IMR-90 (cell line): ENCODE results near the gene WNT16. TPM values are rescaled to one million over a fixed set of nuclear protein-coding genes. Genes with fewer than 3 reads are reported as not detected.

ENCODE experiments used
- ATAC-seq: fragments of 200-7000 bp; cut with Tn5 transposase; 2 replicates; pipeline ENCODE4 v1.9.1; 2020; ENCODE audit warnings: low read depth, mild to moderate bottlenecking, moderate library complexity
- BruUV-seq: library from RNA; stranded (reverse); fragments of 400-500 nt; replicated peaks from 2 replicates; lab custom pipeline; 2021; lab: Mats Ljungman, UMichigan
- CTCF ChIA-PET: fragments of 300-600 bp; formaldehyde crosslinking; extraction: SDS; loops from one replicate; lab custom pipeline; 2021; ENCODE audit warnings: antibody characterized with exemption; lab: Yijun Ruan, JAX
- POLR2A ChIA-PET: fragments of 300-600 bp; sonication (Branson Sonifier 250); formaldehyde crosslinking; loops from one replicate; lab custom pipeline; 2022; ENCODE audit warnings: antibody characterized with exemption; ENCODE audit not compliant: unreplicated experiment; lab: Charles Lee
- DNase-seq: peaks from one replicate; pipeline ENCODE4 v3.0.0; 2013
- H2AFZ ChIP-seq: replicated peaks from 2 replicates; pipeline ENCODE3; 2013; ENCODE audit warnings: low read length, mild to moderate bottlenecking; ENCODE audit not compliant: poor library complexity
- H2AK5ac ChIP-seq: 2 replicates; pipeline ENCODE4 v1.6.1; 2013; ENCODE audit warnings: low read depth, low read length, inconsistent platforms
- H2AK9ac ChIP-seq: replicated peaks from 2 replicates; pipeline ENCODE3; 2013; ENCODE audit warnings: mild to moderate bottlenecking, low read depth, low read length, moderate library complexity; ENCODE audit not compliant: poor library complexity
- H2BK120ac ChIP-seq: 2 replicates; pipeline ENCODE4 v1.6.1; 2013; ENCODE audit warnings: low read depth, low read length, inconsistent platforms
- H2BK15ac ChIP-seq: 3 replicates; pipeline ENCODE4 v1.6.1; 2013; ENCODE audit warnings: low read depth, low read length, inconsistent platforms
- H2BK20ac ChIP-seq: 2 replicates; pipeline ENCODE4 v1.6.1; 2013; ENCODE audit warnings: low read depth, mild to moderate bottlenecking, inconsistent platforms, low read length, moderate library complexity
- H2BK5ac ChIP-seq: 2 replicates; pipeline ENCODE4 v1.6.1; 2013; ENCODE audit warnings: mild to moderate bottlenecking, low read depth, low read length, inconsistent platforms; ENCODE audit not compliant: poor library complexity, severe bottlenecking
- H3K14ac ChIP-seq: replicated peaks from 2 replicates; pipeline ENCODE4 v1.6.1; 2013; ENCODE audit warnings: low read depth, low read length, inconsistent platforms
- H3K18ac ChIP-seq: 2 replicates; pipeline ENCODE4 v1.6.1; 2013; ENCODE audit warnings: low read depth, low read length, control low read depth
- H3K23ac ChIP-seq: 2 replicates; pipeline ENCODE4 v1.6.1; 2013; ENCODE audit warnings: low read depth, low read length, inconsistent platforms
- H3K27ac ChIP-seq: 2 replicates; pipeline ENCODE4 v1.5.1; 2013; ENCODE audit warnings: mild to moderate bottlenecking, control low read depth, low read length; ENCODE audit not compliant: insufficient read depth
- H3K27me3 ChIP-seq: 2 replicates; pipeline ENCODE4 v1.6.1; 2013; ENCODE audit warnings: low read length; ENCODE audit not compliant: control insufficient read depth, insufficient read depth
- H3K36me3 ChIP-seq: 2 replicates; pipeline ENCODE4 v1.6.1; 2013; ENCODE audit warnings: low read length, mixed read lengths; ENCODE audit not compliant: control insufficient read depth, insufficient read depth
- H3K4ac ChIP-seq: 2 replicates; pipeline ENCODE4 v1.6.1; 2013; ENCODE audit warnings: low read depth, low read length, inconsistent platforms
- H3K4me1 ChIP-seq: 2 replicates; pipeline ENCODE4 v1.6.1; 2013; ENCODE audit warnings: low read length, mixed read lengths; ENCODE audit not compliant: control insufficient read depth, insufficient read depth
- H3K4me2 ChIP-seq: 2 replicates; pipeline ENCODE4 v1.6.1; 2013; ENCODE audit warnings: low read depth, mild to moderate bottlenecking, control low read depth, low read length, moderate library complexity
- H3K4me3 ChIP-seq: 2 replicates; pipeline ENCODE4 v1.5.1; 2013; ENCODE audit warnings: low read depth, mild to moderate bottlenecking, control low read depth, low read length, moderate library complexity; ENCODE audit not compliant: insufficient read depth
- H3K56ac ChIP-seq: 2 replicates; pipeline ENCODE4 v1.6.1; 2013; ENCODE audit warnings: low read length, inconsistent platforms; ENCODE audit not compliant: insufficient read depth; ENCODE audit errors: extremely low read depth
- H3K79me1 ChIP-seq, 2 experiments: 2 replicates each; pipeline ENCODE4 v1.6.1; 2013; ENCODE audit warnings: low read length in 2 of 2, inconsistent platforms in 1 of 2, low read depth in 1 of 2
- H3K9ac ChIP-seq: 2 replicates; pipeline ENCODE4 v1.6.1; 2013; ENCODE audit warnings: low read depth, low read length, control low read depth
- H3K9me1 ChIP-seq: 2 replicates; pipeline ENCODE4 v1.6.1; 2013; ENCODE audit warnings: low read length, inconsistent platforms; ENCODE audit not compliant: insufficient read depth
- H3K9me3 ChIP-seq: 2 replicates; pipeline ENCODE4 v1.6.1; 2013; ENCODE audit warnings: low read length; ENCODE audit not compliant: control insufficient read depth, insufficient read depth
- H4K20me1 ChIP-seq: 2 replicates; pipeline ENCODE4 v1.6.1; 2013; ENCODE audit warnings: low read length, inconsistent platforms; ENCODE audit not compliant: insufficient read depth
- H4K5ac ChIP-seq: 2 replicates; pipeline ENCODE4 v1.6.1; 2013; ENCODE audit warnings: mild to moderate bottlenecking, low read depth, low read length, control low read depth
- H4K8ac ChIP-seq, 2 experiments: 2 replicates each; pipeline ENCODE4 v1.6.1; 2013; ENCODE audit warnings: low read depth in 2 of 2, low read length in 2 of 2, control low read depth in 1 of 2, inconsistent platforms in 1 of 2
- H4K91ac ChIP-seq: 2 replicates; pipeline ENCODE4 v1.6.1; 2013; ENCODE audit warnings: low read depth, low read length, inconsistent platforms; ENCODE audit not compliant: insufficient read depth
- CHD1 ChIP-seq: IDR thresholded peaks from 2 replicates; pipeline ENCODE4 v1.6.1; 2012; ENCODE audit warnings: low read depth, low read length, improper control_type of control experiment
- MAFK ChIP-seq: IDR thresholded peaks from 2 replicates; pipeline ENCODE4 v1.6.1; 2012; ENCODE audit warnings: low read depth, low read length, improper control_type of control experiment
- MAZ ChIP-seq: IDR thresholded peaks from 2 replicates; pipeline ENCODE4 v1.6.1; 2012; ENCODE audit warnings: low read depth, mild to moderate bottlenecking, low read length, improper control_type of control experiment, moderate library complexity, borderline replicate concordance
- MXI1 ChIP-seq: IDR thresholded peaks from 2 replicates; pipeline ENCODE4 v1.6.1; 2012; ENCODE audit warnings: low read depth, mild to moderate bottlenecking, low read length, moderate library complexity, borderline replicate concordance
- RFX5 ChIP-seq: IDR thresholded peaks from 2 replicates; pipeline ENCODE4 v1.8.0; 2012; ENCODE audit warnings: low read depth, mild to moderate bottlenecking, low read length, moderate library complexity
- dilution Hi-C: fragments of 300-500 bp; cut with HindIII; formaldehyde crosslinking; loops from one replicate; pipeline ENCODE4 v1.14.3; 2018; ENCODE audit warnings: low sequenced_read_pairs; ENCODE audit not compliant: unreplicated experiment
- in situ Hi-C: fragments of 300-500 bp; cut with MboI; formaldehyde crosslinking; loops from 3 replicates; pipeline ENCODE4 v1.14.3; 2019; ENCODE audit warnings: low sequenced_read_pairs, inconsistent platforms, mixed read lengths
- intact Hi-C: fragments of 100-400 bp; cut with micrococcal nuclease; formaldehyde crosslinking; loops from 2 replicates; pipeline ENCODE4 v1.10.0; 2022
- polyA plus RNA-seq, 3 experiments: library from polyadenylated mRNA; depleted of rRNA; stranded (reverse); fragments of >200 nt; gene quantifications; 2 replicates each; pipeline ENCODE4 v1.2.3, GENCODE V29; 2012; ENCODE audit warnings: low replicate concordance in 1 of 3
- total RNA-seq: library from RNA; depleted of rRNA; stranded (reverse); fragments of >200 nt; gene quantifications from 2 replicates; pipeline ENCODE4 v1.2.3, GENCODE V29; 2012
- TF ChIP-seq, protein P1 (sequence below): fragments of 150-350 bp; IDR thresholded peaks from 2 replicates; pipeline ENCODE4 v1.6.1; 2016; ENCODE audit warnings: low read depth, mild to moderate bottlenecking, low read length, moderate library complexity, borderline replicate concordance

WNT16 gene
- total and polyA plus RNA-seq, 2 of the 4 experiments (the other 2 are of a cell fraction) = 0.68 to 1.1 TPM

DNA sequence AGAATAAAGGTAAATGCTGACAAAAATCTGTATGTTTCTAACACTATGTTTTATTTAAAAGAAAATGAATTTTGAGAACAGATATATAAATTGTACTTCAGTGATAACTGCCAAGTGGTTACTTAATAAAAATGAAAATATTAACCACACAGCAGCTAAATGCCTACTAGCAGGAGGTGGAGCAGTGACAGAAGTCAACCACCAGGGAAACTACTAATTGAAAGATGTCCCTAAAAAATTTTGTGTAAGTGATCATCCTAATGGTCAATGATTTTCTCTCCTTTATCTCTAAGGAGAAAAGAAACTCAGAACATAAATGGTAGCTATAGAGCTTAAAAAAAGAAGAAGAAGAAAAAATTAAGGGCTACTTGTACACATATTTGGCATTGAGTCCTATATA is 22.9 kb downstream of the WNT16 start:
- Histone ChIP-seq H4K20me1 (no peaks in the 10 kb centered on the region), H3K56ac (no peak overlapping the region), H2AFZ (no peak overlapping the region), H3K9me1 (no peaks in the 10 kb centered on the region), H3K4me1 (no peaks in the 10 kb centered on the region), H3K14ac (no peak overlapping the region), H3K9ac (no peak overlapping the region), H2BK20ac (no peak overlapping the region), H2BK15ac (no peak overlapping the region), H4K8ac (no peak overlapping the region), H3K27ac (no peak overlapping the region), H3K4me3 (no peak overlapping the region), H2BK5ac (no peak overlapping the region), H3K79me1 (no peaks in the 10 kb centered on the region; a peak in 1 of 4 replicates), H3K18ac (no peak overlapping the region), H3K4me2 (no peak overlapping the region), H3K9me3 (no peaks in the 10 kb centered on the region), H3K4ac (no peak overlapping the region), H3K36me3 (peaks cover 10% of the 10 kb centered on the region), H2BK120ac (no peak overlapping the region), H3K23ac (no peak overlapping the region), H2AK5ac (no peak overlapping the region), H3K27me3 (no peaks in the 10 kb centered on the region), H2AK9ac (no peak overlapping the region), H4K5ac (no peak overlapping the region), H4K91ac (no peak overlapping the region)
- POLR2A ChIA-PET = no interaction called here
- dilution Hi-C loops (loop anchor here (25.0 kb wide), 1 partner anchor 211 kb away; no protein-coding TSS in a partner anchor), intact Hi-C loops (no loop called here), in situ Hi-C loops (no loop called here)
- no peak for ATAC-seq
- no TSS peak for BruUV-seq
- TF ChIP-seq MAFK = no peak
- TF ChIP-seq RFX5 = no peak
- TF ChIP-seq MXI1 = no peak
- TF ChIP-seq CHD1 = no peak
- TF ChIP-seq, protein P1, sequence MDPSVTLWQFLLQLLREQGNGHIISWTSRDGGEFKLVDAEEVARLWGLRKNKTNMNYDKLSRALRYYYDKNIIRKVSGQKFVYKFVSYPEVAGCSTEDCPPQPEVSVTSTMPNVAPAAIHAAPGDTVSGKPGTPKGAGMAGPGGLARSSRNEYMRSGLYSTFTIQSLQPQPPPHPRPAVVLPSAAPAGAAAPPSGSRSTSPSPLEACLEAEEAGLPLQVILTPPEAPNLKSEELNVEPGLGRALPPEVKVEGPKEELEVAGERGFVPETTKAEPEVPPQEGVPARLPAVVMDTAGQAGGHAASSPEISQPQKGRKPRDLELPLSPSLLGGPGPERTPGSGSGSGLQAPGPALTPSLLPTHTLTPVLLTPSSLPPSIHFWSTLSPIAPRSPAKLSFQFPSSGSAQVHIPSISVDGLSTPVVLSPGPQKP = no peak
- no peak for TF ChIP-seq MAZ
- CTCF ChIA-PET = interaction anchor here (0.7 kb wide), 1 partner anchor 78 kb away, joined by 3 read pairs; no protein-coding TSS in a partner anchor
- DNase-seq = no peak
